Measurements from ENCODE around the gene CORO7. TPM values are rescaled to one million over a fixed set of nuclear protein-coding genes. Genes with fewer than 3 reads are reported as not detected.

The CORO7 gene
- total RNA-seq, 1 experiment from 2014 or later, result 18.6 TPM

DNA sequence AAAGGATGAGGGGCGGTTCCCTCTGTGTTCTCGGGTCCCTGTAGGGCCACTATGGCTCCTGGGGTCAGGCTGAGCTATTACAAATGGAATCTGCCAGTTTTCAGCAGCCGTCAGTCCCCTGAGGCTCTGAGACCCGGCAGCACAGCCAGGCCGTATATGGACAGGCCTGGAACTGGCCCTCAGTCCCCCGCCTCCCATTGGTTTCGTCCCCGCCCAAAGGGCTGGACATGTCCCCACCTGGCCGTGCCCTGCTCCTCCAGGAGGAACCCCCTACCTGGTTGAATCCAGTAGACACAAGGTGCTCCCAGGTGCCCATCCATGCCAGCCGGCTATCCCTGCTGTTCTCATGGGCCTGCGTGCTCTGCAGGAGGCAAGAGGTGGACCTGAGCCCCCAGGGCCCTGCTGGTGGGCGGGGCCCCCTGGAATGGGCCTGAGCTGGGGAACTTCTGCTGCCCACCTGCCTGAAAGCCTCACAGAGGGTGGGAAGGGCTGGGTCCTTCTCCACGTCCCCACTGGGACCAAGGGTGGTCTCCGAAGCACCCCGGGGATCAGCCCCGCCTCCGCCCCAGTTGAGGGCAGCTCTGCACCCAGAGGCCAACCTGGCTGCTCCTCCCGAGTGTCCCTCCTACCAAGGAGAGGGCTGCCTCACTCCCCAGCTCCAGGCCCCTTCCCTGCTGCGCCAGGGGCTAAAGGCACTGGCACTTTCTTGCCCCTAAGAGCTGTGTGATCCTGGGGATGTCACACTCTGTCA is 27.9 kb downstream of the CORO7 start:
- Histone ChIP-seq H3K4me3 (no peak overlapping the region), H3K36me3 (peaks cover 50% of the 10 kb centered on the region), H3K27ac (peak overlapping the region; percentile 65), H3K4me1 (replicated peaks) (peaks cover 94% of the 10 kb centered on the region), H3K27me3 (replicated peaks) (no peaks in the 10 kb centered on the region), H3K9me3 (replicated peaks) (no peaks in the 10 kb centered on the region)
- DNase-seq (ENCODE audit: low read depth in 1 of 2, low spot score in 2 of 2), result peak; percentile 40 to 73

DNA sequence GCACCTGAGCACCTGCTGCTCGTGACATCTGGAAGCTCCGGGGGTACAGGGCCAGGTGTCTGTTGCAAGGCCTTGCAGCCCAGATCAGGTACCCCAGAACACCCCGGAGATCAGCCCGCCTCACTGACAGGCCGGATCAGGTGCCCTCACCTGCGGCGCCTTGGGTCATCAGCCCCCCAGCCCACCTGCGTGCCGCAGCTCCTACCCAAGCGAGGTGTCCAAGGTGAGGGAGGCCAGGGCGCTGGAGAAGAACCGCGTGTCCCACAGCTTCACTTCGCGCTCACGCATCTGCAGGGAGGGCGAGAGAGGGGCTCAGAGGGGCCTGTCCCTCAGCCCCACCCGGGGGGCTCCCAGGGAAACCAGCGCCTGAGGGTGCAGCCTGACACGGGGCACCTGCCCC is 28.6 kb downstream of the CORO7 start:
- Histone ChIP-seq H3K27ac (peak overlapping the region; percentile 65), H3K27me3 (replicated peaks) (no peaks in the 10 kb centered on the region), H3K4me1 (replicated peaks) (peaks cover 87% of the 10 kb centered on the region), H3K36me3 (peaks cover 55% of the 10 kb centered on the region), H3K9me3 (replicated peaks) (no peaks in the 10 kb centered on the region), H3K4me3 (no peak overlapping the region)
- DNase-seq (ENCODE audit: low read depth in 1 of 2, low spot score in 2 of 2), result no peak

DNA sequence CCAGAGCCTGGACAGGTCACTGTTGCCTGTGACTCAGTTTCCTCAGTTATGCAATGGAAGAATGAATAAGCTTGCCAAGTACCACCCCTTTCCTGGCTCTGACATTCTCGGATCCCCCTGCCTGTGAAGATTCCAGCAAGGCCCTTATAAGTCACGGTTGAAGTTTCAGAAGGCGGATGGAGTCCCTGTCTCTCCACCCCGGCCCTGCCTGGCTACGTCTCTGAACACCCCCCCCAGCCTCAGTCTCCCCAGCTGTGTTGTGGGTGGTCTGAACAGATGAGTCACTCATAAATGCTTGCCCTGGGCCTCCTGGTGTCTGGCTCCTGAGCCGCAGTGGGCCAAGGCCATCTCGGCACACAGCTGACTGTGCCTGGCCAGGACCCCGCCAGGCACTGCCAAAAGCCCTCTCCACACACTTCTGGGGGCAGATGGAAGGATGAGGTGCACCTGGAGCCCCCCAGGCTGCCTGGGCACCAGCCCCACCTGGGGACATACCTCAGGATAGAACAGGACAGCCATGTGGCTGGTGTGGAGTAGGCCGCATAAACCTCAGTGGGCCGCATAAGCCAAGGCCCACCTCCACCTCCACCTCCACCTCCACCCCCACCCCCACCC is 29.3 kb downstream of the CORO7 start:
- peak; percentile 70 to 75 for DNase-seq (ENCODE audit: low read depth in 1 of 2, low spot score in 2 of 2)
- Histone ChIP-seq H3K4me1 (replicated peaks) (peaks cover 80% of the 10 kb centered on the region), H3K27ac (peak overlapping the region; percentile 32), H3K36me3 (peaks cover 62% of the 10 kb centered on the region), H3K4me3 (no peak overlapping the region), H3K9me3 (replicated peaks) (no peaks in the 10 kb centered on the region), H3K27me3 (replicated peaks) (no peaks in the 10 kb centered on the region)

DNA sequence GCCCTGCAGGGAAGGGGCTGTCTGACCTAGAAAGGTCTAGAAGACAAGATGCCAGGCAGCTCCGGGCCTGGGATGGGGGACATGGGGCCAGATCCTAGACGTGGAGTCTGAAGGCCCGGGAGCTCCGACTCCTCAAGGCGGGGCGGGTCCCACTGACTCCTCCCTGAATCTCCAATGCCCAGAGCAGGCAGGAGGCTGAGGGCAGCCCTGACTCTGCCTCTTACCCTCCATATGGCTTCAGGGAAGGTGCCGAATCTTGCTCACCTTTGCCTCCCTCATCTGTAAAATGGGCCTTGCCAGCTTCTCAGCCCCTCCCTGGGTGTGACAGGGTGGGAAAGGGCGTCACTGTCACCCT is 30.0 kb downstream of the CORO7 start:
- no peak for DNase-seq (ENCODE audit: low read depth in 1 of 2, low spot score in 2 of 2)
- Histone ChIP-seq H3K27ac (peak overlapping the region; percentile 32), H3K9me3 (replicated peaks) (no peaks in the 10 kb centered on the region), H3K4me1 (replicated peaks) (peaks cover 74% of the 10 kb centered on the region), H3K36me3 (peaks cover 68% of the 10 kb centered on the region), H3K4me3 (no peak overlapping the region), H3K27me3 (replicated peaks) (no peaks in the 10 kb centered on the region)

DNA sequence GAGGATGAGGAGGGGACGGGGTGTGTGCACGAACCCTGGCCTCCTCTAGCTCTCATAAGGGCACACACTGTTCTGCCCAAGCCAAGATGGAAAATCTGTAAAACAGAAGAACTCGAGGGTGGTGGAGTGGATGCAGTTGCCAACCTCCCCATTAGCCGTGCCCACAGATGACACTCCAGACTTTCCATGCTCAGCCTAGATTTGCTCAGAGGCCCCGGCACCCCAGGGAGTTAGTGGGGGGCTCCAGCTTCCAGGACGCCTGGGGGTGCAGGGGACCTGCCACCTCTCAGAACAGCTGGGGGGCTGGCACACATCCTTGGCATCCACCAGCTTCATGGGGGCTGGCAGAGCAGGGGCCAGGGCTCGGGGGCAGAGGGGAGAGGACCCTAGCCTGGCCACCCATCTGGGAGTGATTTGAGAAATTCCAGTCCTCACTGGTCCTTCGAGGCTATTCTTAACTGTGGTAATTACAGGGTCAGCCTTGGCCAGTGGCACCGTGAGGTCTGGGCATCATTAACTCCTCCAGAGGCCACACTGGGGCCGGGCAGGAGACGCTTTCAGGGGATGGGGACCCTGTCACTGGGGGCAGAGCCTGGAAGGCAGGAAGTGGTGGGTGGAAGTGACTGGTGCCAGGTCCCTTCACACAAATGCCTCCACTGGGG is 30.5 kb downstream of the CORO7 start:
- H3K36me3 ChIP-seq, result peaks cover 73% of the 10 kb centered on the region
- peak overlapping the region; percentile 32 for H3K27ac ChIP-seq
- H3K9me3 ChIP-seq (replicated peaks), result no peaks in the 10 kb centered on the region
- no peaks in the 10 kb centered on the region for H3K27me3 ChIP-seq (replicated peaks)
- no peak overlapping the region for H3K4me3 ChIP-seq
- peaks cover 69% of the 10 kb centered on the region for H3K4me1 ChIP-seq (replicated peaks)
- peak in 1 of 2 experiments; percentile 48 for DNase-seq (ENCODE audit: low read depth in 1 of 2, low spot score in 2 of 2)

DNA sequence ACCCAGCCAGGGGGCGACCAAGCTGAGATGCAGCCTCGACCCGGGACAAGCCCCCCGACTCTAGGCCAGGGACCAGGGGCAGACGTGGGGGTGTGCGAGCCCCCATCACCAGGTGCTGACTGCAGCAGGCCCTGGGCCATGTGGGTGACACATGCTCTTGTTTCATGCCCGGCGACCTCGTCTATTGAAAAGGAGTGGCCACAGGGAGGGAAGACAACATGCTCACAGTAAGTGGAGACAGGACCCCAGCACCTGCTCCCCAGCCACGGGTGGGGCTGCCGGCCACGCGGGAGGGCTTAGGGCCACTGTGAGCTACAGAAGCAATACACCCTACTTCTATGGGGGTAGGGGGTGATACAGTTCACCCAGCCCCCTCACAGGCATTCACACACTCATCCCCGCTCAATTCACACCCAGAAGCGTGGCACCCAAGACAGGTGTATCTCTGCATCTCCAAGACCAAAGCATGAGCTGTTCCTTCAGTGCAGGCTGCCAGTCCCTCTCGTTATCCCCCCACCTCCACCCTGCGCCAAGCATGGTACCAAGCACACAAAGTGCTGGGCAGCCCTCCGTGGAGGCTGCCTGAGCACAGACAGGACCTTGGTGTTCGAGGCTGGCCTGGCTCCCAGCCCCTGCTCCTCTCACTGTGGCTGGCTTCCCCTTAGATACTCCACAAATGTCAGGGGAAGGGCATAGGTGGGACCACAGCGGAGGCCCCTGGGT is 31.2 kb downstream of the CORO7 start:
- Histone ChIP-seq H3K27me3 (replicated peaks) (no peaks in the 10 kb centered on the region), H3K9me3 (replicated peaks) (no peaks in the 10 kb centered on the region), H3K36me3 (peaks cover 75% of the 10 kb centered on the region), H3K4me1 (replicated peaks) (peaks cover 62% of the 10 kb centered on the region), H3K27ac (no peak overlapping the region), H3K4me3 (no peak overlapping the region)
- no peak for DNase-seq (ENCODE audit: low read depth in 1 of 2, low spot score in 2 of 2)

DNA sequence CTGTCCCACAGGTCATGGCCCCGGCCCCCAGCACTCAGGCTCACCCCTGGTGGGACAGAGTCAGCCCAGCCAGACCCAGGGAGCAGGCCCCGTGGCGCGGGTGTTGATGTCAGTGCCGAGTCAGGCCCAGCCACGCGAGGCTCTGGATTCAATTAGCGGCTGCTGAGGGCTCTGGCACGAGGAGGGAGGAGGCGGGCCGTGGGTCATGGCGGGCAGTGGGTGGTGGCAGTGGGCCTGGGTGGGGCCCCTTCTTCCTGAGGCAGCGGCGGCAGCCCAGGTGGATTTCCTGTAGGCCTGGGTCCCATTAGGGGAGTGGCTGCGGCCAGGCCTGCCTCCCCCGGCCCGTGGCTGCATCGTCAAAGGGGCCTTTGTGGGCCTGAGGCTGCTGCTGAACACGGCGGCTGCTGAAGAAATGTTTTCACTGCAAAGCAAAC is 31.9 kb downstream of the CORO7 start:
- H3K27ac ChIP-seq, result no peak overlapping the region
- no peaks in the 10 kb centered on the region for H3K9me3 ChIP-seq (replicated peaks)
- no peaks in the 10 kb centered on the region for H3K27me3 ChIP-seq (replicated peaks)
- H3K4me1 ChIP-seq (replicated peaks), result peaks cover 55% of the 10 kb centered on the region
- no peak for DNase-seq (ENCODE audit: low read depth in 1 of 2, low spot score in 2 of 2)
- H3K4me3 ChIP-seq, result no peak overlapping the region
- peaks cover 73% of the 10 kb centered on the region for H3K36me3 ChIP-seq

DNA sequence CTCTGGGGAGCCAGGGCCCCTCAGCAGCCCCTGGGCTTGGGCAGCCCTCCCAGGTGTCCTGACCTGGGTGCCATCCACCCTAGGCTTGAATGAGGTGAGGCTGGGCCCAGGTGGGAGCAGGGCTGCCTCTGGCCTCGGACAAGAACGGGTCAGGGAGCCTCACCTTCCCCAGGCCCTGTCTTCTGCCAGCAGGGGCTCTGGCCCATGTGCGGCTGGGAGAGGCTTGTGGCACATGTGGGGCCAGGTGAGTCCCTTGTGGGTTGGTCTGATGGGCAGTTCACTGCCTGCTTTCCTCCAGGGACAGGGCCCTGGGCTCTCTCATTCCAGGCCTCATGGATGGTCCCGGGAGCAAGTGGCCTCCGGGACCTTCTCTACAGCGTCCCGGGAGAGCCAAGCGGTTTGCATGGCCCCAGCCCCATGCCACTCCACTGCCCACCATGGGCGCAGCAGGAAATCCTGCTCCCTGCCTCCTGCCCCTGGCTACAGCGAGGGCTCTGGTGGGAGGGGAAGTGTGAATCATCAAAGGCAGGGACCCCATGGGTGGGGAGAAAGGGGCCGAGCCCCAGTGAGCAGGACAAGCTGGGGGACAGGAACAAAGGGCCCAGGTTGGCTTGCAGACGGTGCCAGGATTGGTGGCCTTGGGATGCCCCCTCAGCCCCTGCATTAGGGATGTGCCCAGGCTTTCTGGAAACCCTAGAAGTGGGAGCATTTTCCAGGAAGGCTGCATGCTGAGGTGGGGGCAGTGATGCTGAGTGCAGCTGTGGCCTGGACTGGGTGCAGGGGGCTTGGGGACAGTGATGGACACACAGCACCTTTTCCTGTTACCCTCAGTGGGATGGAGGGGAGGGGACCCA is 32.6 kb downstream of the CORO7 start:
- H3K27ac ChIP-seq, result no peak overlapping the region
- H3K4me3 ChIP-seq, result no peak overlapping the region
- DNase-seq (ENCODE audit: low read depth in 1 of 2, low spot score in 2 of 2), result no peak
- peaks cover 76% of the 10 kb centered on the region for H3K36me3 ChIP-seq
- H3K27me3 ChIP-seq (replicated peaks), result no peaks in the 10 kb centered on the region
- peaks cover 49% of the 10 kb centered on the region for H3K4me1 ChIP-seq (replicated peaks)
- H3K9me3 ChIP-seq (replicated peaks), result no peaks in the 10 kb centered on the region

DNA sequence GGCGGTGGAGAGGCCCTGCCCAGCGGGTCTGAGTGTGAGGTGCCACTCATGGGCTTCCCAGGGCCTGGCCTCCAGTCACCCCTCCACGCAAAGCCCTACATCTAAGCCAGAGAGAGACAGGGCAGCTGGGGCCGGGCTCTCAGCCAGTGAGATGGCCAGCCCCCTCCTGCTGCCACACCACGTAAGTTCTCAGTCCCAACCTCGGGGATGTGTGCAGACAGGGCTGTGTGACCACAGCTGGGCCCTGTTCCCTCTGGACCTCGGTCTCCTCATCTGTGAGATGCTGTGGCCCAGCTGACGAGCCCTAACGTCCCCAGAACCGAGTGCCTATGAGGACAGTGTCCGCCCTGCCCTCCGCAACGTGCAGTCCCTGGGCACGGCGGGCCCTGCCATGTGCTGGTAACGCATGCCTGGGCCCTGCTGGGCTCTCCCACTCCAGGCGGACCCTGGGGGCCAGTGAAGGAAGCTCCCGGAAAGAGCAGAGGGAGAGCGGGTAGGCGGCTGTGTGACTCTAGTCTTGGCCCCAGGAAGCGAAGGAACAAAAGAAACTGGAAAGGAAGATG is 33.5 kb downstream of the CORO7 start:
- DNase-seq (ENCODE audit: low read depth in 1 of 2, low spot score in 2 of 2), result no peak
- H3K4me1 ChIP-seq (replicated peaks), result peaks cover 49% of the 10 kb centered on the region
- no peak overlapping the region for H3K27ac ChIP-seq

DNA sequence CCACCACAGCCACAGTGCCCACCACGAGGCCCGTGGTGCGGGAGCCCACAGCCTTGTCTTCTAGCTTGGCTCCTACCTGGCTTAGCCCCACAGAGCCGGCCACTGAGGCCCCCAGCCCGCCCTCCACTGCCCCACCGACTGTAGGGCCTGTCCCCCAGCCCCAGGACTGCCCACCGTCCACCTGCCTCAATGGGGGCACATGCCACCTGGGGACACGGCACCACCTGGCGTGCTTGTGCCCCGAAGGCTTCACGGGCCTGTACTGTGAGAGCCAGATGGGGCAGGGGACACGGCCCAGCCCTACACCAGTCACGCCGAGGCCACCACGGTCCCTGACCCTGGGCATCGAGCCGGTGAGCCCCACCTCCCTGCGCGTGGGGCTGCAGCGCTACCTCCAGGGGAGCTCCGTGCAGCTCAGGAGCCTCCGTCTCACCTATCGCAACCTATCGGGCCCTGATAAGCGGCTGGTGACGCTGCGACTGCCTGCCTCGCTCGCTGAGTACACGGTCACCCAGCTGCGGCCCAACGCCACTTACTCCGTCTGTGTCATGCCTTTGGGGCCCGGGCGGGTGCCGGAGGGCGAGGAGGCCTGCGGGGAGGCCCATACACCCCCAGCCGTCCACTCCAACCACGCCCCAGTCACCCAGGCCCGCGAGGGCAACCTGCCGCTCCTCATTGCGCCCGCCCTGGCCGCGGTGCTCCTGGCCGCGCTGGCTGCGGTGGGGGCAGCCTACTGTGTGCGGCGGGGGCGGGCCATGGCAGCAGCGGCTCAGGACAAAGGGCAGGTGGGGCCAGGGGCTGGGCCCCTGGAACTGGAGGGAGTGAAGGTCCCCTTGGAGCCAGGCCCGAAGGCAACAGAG is 34.2 kb downstream of the CORO7 start:
- no peak for DNase-seq (ENCODE audit: low read depth in 1 of 2, low spot score in 2 of 2)
- Histone ChIP-seq H3K36me3 (peaks cover 81% of the 10 kb centered on the region), H3K4me3 (no peak overlapping the region), H3K4me1 (replicated peaks) (peaks cover 49% of the 10 kb centered on the region), H3K27me3 (replicated peaks) (no peaks in the 10 kb centered on the region), H3K9me3 (replicated peaks) (no peaks in the 10 kb centered on the region), H3K27ac (no peak overlapping the region)

More for the DNA sequence above, 33.5 kb downstream of the CORO7 start:
- Histone ChIP-seq H3K36me3 (peaks cover 79% of the 10 kb centered on the region), H3K27me3 (replicated peaks) (no peaks in the 10 kb centered on the region), H3K4me3 (no peak overlapping the region), H3K9me3 (replicated peaks) (no peaks in the 10 kb centered on the region)

DNA sequence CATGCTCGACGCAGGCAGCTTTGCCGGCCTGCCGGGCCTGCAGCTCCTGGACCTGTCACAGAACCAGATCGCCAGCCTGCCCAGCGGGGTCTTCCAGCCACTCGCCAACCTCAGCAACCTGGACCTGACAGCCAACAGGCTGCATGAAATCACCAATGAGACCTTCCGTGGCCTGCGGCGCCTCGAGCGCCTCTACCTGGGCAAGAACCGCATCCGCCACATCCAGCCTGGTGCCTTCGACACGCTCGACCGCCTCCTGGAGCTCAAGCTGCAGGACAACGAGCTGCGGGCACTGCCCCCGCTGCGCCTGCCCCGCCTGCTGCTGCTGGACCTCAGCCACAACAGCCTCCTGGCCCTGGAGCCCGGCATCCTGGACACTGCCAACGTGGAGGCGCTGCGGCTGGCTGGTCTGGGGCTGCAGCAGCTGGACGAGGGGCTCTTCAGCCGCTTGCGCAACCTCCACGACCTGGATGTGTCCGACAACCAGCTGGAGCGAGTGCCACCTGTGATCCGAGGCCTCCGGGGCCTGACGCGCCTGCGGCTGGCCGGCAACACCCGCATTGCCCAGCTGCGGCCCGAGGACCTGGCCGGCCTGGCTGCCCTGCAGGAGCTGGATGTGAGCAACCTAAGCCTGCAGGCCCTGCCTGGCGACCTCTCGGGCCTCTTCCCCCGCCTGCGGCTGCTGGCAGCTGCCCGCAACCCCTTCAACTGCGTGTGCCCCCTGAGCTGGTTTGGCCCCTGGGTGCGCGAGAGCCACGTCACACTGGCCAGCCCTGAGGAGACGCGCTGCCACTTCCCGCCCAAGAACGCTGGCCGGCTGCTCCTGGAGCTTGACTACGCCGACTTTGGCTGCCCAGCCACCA is 35.1 kb downstream of the CORO7 start:
- Histone ChIP-seq H3K4me1 (replicated peaks) (peaks cover 49% of the 10 kb centered on the region), H3K36me3 (peaks cover 86% of the 10 kb centered on the region), H3K27ac (no peak overlapping the region), H3K27me3 (replicated peaks) (no peaks in the 10 kb centered on the region), H3K4me3 (no peak overlapping the region), H3K9me3 (replicated peaks) (no peaks in the 10 kb centered on the region)
- no peak for DNase-seq (ENCODE audit: low read depth in 1 of 2, low spot score in 2 of 2)

Measured in SJSA1 (cell line).